ENCODE results near the gene GAPT. TPM values are rescaled to one million over a fixed set of nuclear protein-coding genes. Genes with fewer than 3 reads are reported as not detected.

Gene GAPT
- total RNA-seq, 4 donors from 2014 or later, result 0.72 to 6.1 (median 1.4) TPM

DNA sequence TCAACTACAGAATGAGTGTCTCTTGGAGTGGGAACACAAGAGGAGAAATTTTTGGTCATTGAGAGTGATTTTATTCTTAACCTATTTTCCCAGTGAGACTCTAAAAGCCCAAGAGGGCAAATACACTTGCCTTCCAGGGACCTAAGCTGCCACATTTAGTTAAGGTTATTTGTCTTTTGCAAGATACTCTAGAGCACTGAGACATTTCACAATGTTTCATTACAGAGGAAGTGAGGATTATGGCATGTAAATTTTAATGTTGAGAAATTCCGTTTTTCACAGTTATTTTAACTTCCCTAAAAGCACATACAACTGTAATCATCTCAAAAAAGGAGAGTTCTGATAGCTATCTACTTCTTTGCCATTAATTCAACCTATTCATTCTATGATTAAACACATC, 53.0 kb downstream of the GAPT start:
- DNase-seq (ENCODE audit: low spot score) (no peak), ATAC-seq (ENCODE audit: low FRiP score) (no peak)
- TF ChIP-seq, protein P1, sequence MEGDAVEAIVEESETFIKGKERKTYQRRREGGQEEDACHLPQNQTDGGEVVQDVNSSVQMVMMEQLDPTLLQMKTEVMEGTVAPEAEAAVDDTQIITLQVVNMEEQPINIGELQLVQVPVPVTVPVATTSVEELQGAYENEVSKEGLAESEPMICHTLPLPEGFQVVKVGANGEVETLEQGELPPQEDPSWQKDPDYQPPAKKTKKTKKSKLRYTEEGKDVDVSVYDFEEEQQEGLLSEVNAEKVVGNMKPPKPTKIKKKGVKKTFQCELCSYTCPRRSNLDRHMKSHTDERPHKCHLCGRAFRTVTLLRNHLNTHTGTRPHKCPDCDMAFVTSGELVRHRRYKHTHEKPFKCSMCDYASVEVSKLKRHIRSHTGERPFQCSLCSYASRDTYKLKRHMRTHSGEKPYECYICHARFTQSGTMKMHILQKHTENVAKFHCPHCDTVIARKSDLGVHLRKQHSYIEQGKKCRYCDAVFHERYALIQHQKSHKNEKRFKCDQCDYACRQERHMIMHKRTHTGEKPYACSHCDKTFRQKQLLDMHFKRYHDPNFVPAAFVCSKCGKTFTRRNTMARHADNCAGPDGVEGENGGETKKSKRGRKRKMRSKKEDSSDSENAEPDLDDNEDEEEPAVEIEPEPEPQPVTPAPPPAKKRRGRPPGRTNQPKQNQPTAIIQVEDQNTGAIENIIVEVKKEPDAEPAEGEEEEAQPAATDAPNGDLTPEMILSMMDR (IDR thresholded peaks at IDR 0.05), result no peak

DNA sequence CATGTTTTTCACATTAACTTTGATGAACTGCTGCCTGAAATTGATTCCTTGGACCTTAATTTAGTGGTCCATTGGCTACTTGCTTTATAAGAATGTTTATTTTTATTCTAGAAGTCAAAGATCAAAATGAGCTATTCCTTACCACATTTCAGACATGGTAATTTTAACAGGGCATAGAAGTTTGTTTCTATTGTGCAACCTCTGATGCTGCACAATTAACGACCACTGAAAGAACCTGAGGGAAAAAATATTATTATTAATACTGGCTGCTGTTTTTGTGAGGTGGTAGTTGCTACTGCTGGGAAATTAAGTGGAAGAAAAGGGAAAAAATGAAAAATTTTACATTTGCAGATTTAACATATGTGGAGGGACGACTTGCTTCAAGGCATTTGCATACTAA, 53.7 kb downstream of the GAPT start:
- TF ChIP-seq, protein P1 (IDR thresholded peaks at IDR 0.05), result no peak
- no peak for ATAC-seq (ENCODE audit: low FRiP score)
- no peak for DNase-seq (ENCODE audit: low spot score)

GRCh38 chr5:58545912-58546311, 54.7 kb downstream of the GAPT start:
- TF ChIP-seq, protein P1 (IDR thresholded peaks at IDR 0.05), result no peak
- no peak for DNase-seq (ENCODE audit: low spot score)
- ATAC-seq (ENCODE audit: low FRiP score), result no peak

Small RNA genes lying within 50 kb of the gene (small RNA-seq; reads per million reads assigned to genes)
- not detected for gene MIR548AE2

Other genes with a start within 250 kb of the GAPT start
- gene PLK2, start 31.3 kb upstream of the GAPT start, total RNA-seq, result 100 to 1,000 TPM in 2 of 4 donors, 10 to 100 TPM in 2; 27.2 to 126 (median 90.9) TPM
- gene RAB3C, start 91.6 kb downstream of the GAPT start, total RNA-seq, result 1 to 10 TPM in 3 of 4 donors, under 1 TPM in 1; 0.28 to 5.5 (median 2.0) TPM

Data from omental fat pad (tissue), 4 donors.